K562 (cell line): ENCODE measurements around the gene ATG4D. TPM values are rescaled to one million over a fixed set of nuclear protein-coding genes. Genes with fewer than 3 reads are reported as not detected.

Experiments used
- BRF1 ChIP-seq: IDR thresholded peaks from 3 replicates; pipeline ENCODE4 v1.6.1; 2011; ENCODE audit warnings: borderline replicate concordance, mild to moderate bottlenecking; ENCODE audit not compliant: insufficient read length; ENCODE audit errors: extremely low read depth
- CEBPB ChIP-seq: fragments of 450-650 bp; IDR thresholded peaks from 2 replicates; pipeline ENCODE4 v1.6.1; 2016; ENCODE audit warnings: missing genetic modification characterization, missing compliant biosample characterization
- DNMT1 ChIP-seq: fragments of 450-650 bp; IDR thresholded peaks from 2 replicates; pipeline ENCODE4 v1.6.1; 2016; ENCODE audit warnings: antibody characterized with exemption, mild to moderate bottlenecking
- ETV5 ChIP-seq: sonication (generic); formaldehyde crosslinking; IDR thresholded peaks from 2 replicates; pipeline ENCODE4 v1.4.0; 2020; ENCODE audit warnings: low read depth, mild to moderate bottlenecking, missing genetic modification reagents
- HDAC1 ChIP-seq, 2 experiments: fragments of 450-650 bp; IDR thresholded peaks; 2 replicates each; pipeline ENCODE4 v1.6.1; 2016 to 2017; ENCODE audit warnings: inconsistent platforms in 1 of 2, mild to moderate bottlenecking in 1 of 2, moderate library complexity in 1 of 2
- IFI16 ChIP-seq: fragments of 250-450 bp; sonication (Bioruptor Pico); IDR thresholded peaks from 2 replicates; pipeline ENCODE4 v2.1.2; 2022; ENCODE audit warnings: mild to moderate bottlenecking, inconsistent platforms
- MTA1 ChIP-seq: fragments of 450-650 bp; IDR thresholded peaks from 2 replicates; pipeline ENCODE4 v1.6.1; 2017; ENCODE audit warnings: borderline replicate concordance
- MTA2 ChIP-seq: fragments of 450-650 bp; IDR thresholded peaks from 2 replicates; pipeline ENCODE4 v1.6.1; 2016; ENCODE audit warnings: low read depth
- PHB ChIP-seq: fragments of 250-450 bp; sonication (Bioruptor Pico); IDR thresholded peaks from 2 replicates; pipeline ENCODE4 v1.5.0; 2021
- PHF20 ChIP-seq: fragments of 450-650 bp; IDR thresholded peaks from 2 replicates; pipeline ENCODE4 v1.6.1; 2018; ENCODE audit not compliant: partially characterized antibody
- RBM14 ChIP-seq: fragments of 200-400 bp; formaldehyde crosslinking; IDR thresholded peaks from 2 replicates; pipeline ENCODE4 v1.6.1; 2018; ENCODE audit warnings: low read depth, mild to moderate bottlenecking, low read length, moderate library complexity, borderline replicate concordance; ENCODE audit not compliant: insufficient read depth
- SAFB ChIP-seq: fragments of 200-400 bp; formaldehyde crosslinking; IDR thresholded peaks from 2 replicates; pipeline ENCODE4 v1.6.1; 2017; ENCODE audit warnings: low read depth, low read length, borderline replicate concordance
- TAF1 ChIP-seq: IDR thresholded peaks from 2 replicates; pipeline ENCODE4 v1.6.1; 2011; ENCODE audit warnings: mild to moderate bottlenecking, low read length, moderate library complexity; ENCODE audit not compliant: insufficient read depth, control insufficient read depth, severe bottlenecking; ENCODE audit errors: extremely low read depth
- TCF3 ChIP-seq: sonication (generic); formaldehyde crosslinking; IDR thresholded peaks from 2 replicates; pipeline ENCODE4 v1.4.0; 2020; ENCODE audit warnings: mild to moderate bottlenecking, missing genetic modification reagents
- TGIF2 ChIP-seq: sonication (generic); formaldehyde crosslinking; IDR thresholded peaks from 2 replicates; pipeline ENCODE4 v1.8.1; 2022; ENCODE audit warnings: mild to moderate bottlenecking, missing genetic modification reagents, moderate library complexity
- XRCC5 ChIP-seq: fragments of 200-400 bp; formaldehyde crosslinking; IDR thresholded peaks from 2 replicates; pipeline ENCODE4 v1.6.1; 2017; ENCODE audit warnings: low read depth, mild to moderate bottlenecking, low read length
- ZNF224 ChIP-seq: sonication (generic); formaldehyde crosslinking; IDR thresholded peaks from 2 replicates; pipeline ENCODE4 v1.8.0; 2022; ENCODE audit warnings: mild to moderate bottlenecking, missing genetic modification reagents
- ZNF311 ChIP-seq: fragments of 250-450 bp; sonication (Bioruptor Pico); IDR thresholded peaks from 2 replicates; pipeline ENCODE4 v1.4.0; 2020; ENCODE audit warnings: mild to moderate bottlenecking, moderate library complexity
- ZNF384 ChIP-seq: IDR thresholded peaks from 2 replicates; pipeline ENCODE4 v1.6.1; 2012; ENCODE audit warnings: low read depth, low read length, improper control_type of control experiment
- ZNF583 ChIP-seq: fragments of 250-450 bp; sonication (Bioruptor Pico); IDR thresholded peaks from 2 replicates; pipeline ENCODE4 v1.4.0; 2020
- ZNF699 ChIP-seq: fragments of 250-450 bp; sonication (Bioruptor Pico); IDR thresholded peaks from 2 replicates; pipeline ENCODE4 v1.8.0; 2021; ENCODE audit warnings: mild to moderate bottlenecking, moderate library complexity; ENCODE audit not compliant: insufficient replicate concordance
- polyA plus RNA-seq, 8 experiments: library from polyadenylated mRNA; depleted of rRNA in 4 of 8; stranded (reverse) in 5 of 8; unstranded in 3 of 8; fragments of >200 nt; fragmentation: Nextera tagmentation in 2 of 8; fragmentation: Illumina TruSeq in 1 of 8; extraction: Ambion mirVana in 2 of 8; extraction: Trizol in 1 of 8; gene quantifications; 2 replicates each; pipeline versions ENCODE4 v1.2.1 to v1.2.3, GENCODE V29; 2011 to 2014; ENCODE audit warnings: inconsistent platforms in 1 of 8, missing spikeins in 1 of 8
- total RNA-seq, 7 experiments: library from RNA; depleted of rRNA in 6 of 7; stranded (reverse); fragments of >200 nt in 6 of 7; fragmentation: Illumina TruSeq in 2 of 7; extraction: Trizol in 2 of 7; gene quantifications; 2 replicates each; pipeline versions ENCODE4 v1.2.1 to v1.2.3, GENCODE V29; 2011 to 2021; ENCODE audit warnings: low replicate concordance in 1 of 7
- TF ChIP-seq, protein P1 (sequence below): sonication (generic); formaldehyde crosslinking; IDR thresholded peaks from 2 replicates; pipeline ENCODE4 v1.8.0; 2023; ENCODE audit warnings: mild to moderate bottlenecking, missing genetic modification reagents
- TF ChIP-seq, protein P2 (sequence below): fragments of 250-450 bp; sonication (Bioruptor Pico); IDR thresholded peaks from 2 replicates; pipeline ENCODE4 v1.5.0; 2021
- TF ChIP-seq, protein P3 (sequence below), 2 experiments: fragments of 200-800 bp in 1 of 2; sonication (Bioruptor generic) in 1 of 2; sonication (generic) in 1 of 2; formaldehyde crosslinking in 1 of 2; IDR thresholded peaks in 1 of 2; conservative IDR thresholded peaks in 1 of 2; 2 replicates each; pipeline versions ENCODE4 v1.5.0 to v1.6.1; 2016 to 2020; ENCODE audit warnings: missing compliant biosample characterization in 1 of 2, missing genetic modification characterization in 1 of 2, missing genetic modification reagents in 1 of 2
- TF ChIP-seq, protein P4 (sequence below): fragments of 450-650 bp; IDR thresholded peaks from 2 replicates; pipeline ENCODE4 v1.6.1; 2017; ENCODE audit warnings: antibody characterized with exemption

Gene ATG4D
- total and polyA plus RNA-seq, 9 of the 15 experiments (the other 6 are each of a cell fraction or from before 2014, with no cell fraction given): 0.51 to 66.1 (median 22.9) TPM

DNA sequence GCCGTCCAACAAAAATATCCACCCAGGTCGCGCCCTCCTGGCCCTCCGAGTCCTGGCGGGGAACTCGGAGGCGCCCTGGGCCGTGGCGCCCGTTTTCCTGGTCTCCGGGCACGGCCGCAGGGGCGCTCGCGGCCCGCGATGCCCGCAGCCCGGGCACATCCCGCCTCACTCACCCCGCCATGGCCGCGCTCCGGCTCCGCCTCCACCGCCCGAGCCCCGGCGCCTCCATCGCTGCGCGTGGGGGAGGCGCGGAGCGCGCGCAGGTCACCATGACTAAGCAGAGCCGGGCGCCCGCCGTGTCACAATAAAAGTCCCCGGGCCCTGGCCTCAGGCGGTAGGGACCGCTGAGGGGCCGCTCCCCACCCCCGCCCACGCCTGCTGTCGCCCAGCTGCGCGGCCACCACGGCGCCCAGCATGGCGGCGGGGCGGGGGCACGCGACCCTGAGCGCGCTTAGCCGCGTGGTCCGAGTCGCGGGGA is 41.1 kb upstream of the ATG4D start (continued):
- TF ChIP-seq, protein P1, sequence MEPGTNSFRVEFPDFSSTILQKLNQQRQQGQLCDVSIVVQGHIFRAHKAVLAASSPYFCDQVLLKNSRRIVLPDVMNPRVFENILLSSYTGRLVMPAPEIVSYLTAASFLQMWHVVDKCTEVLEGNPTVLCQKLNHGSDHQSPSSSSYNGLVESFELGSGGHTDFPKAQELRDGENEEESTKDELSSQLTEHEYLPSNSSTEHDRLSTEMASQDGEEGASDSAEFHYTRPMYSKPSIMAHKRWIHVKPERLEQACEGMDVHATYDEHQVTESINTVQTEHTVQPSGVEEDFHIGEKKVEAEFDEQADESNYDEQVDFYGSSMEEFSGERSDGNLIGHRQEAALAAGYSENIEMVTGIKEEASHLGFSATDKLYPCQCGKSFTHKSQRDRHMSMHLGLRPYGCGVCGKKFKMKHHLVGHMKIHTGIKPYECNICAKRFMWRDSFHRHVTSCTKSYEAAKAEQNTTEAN: no peak
- TF ChIP-seq ZNF311 (no peak), ZNF699 (CRISPR knock-in tag) (no peak), ETV5 (CRISPR knock-in tag) (no peak), MTA1 (no peak), TCF3 (CRISPR knock-in tag) (no peak), TGIF2 (no peak), SAFB (no peak), TAF1 (peak; percentile 94), XRCC5 (no peak), ZNF583 (CRISPR knock-in tag) (no peak), BRF1 (no peak), CEBPB (tag) (no peak), ZNF224 (peak; percentile 1; the same call in 1 of the 2 replicates), PHB (CRISPR knock-in tag) (no peak), IFI16 (no peak), ZNF384 (no peak), PHF20 (peak; percentile 24), RBM14 (no peak), HDAC1 (IDR thresholded peaks at IDR 0.05) (no peak; a peak in 2 of 4 replicates), DNMT1 (no peak), MTA2 (no peak)
- TF ChIP-seq, protein P2, sequence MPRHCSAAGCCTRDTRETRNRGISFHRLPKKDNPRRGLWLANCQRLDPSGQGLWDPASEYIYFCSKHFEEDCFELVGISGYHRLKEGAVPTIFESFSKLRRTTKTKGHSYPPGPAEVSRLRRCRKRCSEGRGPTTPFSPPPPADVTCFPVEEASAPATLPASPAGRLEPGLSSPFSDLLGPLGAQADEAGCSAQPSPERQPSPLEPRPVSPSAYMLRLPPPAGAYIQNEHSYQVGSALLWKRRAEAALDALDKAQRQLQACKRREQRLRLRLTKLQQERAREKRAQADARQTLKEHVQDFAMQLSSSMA (CRISPR knock-in tag): peak; percentile 76; the same call in 1 of the 2 replicates
- TF ChIP-seq, protein P3, sequence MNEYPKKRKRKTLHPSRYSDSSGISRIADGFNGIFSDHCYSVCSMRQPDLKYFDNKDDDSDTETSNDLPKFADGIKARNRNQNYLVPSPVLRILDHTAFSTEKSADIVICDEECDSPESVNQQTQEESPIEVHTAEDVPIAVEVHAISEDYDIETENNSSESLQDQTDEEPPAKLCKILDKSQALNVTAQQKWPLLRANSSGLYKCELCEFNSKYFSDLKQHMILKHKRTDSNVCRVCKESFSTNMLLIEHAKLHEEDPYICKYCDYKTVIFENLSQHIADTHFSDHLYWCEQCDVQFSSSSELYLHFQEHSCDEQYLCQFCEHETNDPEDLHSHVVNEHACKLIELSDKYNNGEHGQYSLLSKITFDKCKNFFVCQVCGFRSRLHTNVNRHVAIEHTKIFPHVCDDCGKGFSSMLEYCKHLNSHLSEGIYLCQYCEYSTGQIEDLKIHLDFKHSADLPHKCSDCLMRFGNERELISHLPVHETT (CRISPR knock-in tag; conservative IDR thresholded peaks at IDR 0.05 in 1 of 2, IDR thresholded peaks at IDR 0.05 in 1 of 2): peak in 1 of 2 experiments; percentile 84; a peak in 2 of 4 replicates
- TF ChIP-seq, protein P4, sequence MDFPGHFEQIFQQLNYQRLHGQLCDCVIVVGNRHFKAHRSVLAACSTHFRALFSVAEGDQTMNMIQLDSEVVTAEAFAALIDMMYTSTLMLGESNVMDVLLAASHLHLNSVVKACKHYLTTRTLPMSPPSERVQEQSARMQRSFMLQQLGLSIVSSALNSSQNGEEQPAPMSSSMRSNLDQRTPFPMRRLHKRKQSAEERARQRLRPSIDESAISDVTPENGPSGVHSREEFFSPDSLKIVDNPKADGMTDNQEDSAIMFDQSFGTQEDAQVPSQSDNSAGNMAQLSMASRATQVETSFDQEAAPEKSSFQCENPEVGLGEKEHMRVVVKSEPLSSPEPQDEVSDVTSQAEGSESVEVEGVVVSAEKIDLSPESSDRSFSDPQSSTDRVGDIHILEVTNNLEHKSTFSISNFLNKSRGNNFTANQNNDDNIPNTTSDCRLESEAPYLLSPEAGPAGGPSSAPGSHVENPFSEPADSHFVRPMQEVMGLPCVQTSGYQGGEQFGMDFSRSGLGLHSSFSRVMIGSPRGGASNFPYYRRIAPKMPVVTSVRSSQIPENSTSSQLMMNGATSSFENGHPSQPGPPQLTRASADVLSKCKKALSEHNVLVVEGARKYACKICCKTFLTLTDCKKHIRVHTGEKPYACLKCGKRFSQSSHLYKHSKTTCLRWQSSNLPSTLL: no peak
